HEK293 (cell line): ENCODE results near the gene POLD3.

Experiments used
- ATF2 ChIP-seq: fragments of 450-650 bp; formaldehyde crosslinking; IDR thresholded peaks from 2 replicates; pipeline ENCODE4 v1.5.1; 2016; ENCODE audit warnings: missing biosample characterization, missing genetic modification characterization, low read depth
- CTCF ChIP-seq: fragments of 450-650 bp; formaldehyde crosslinking; IDR thresholded peaks from 2 replicates; pipeline ENCODE4 v1.5.1; 2016; ENCODE audit warnings: missing biosample characterization, missing genetic modification characterization
- PBX3 ChIP-seq: sonication (generic); formaldehyde crosslinking; IDR thresholded peaks from 2 replicates; pipeline ENCODE4 v1.8.1; 2022; ENCODE audit warnings: mild to moderate bottlenecking, moderate library complexity, missing genetic modification reagents
- ZBTB7A ChIP-seq: fragments of 450-650 bp; formaldehyde crosslinking; IDR thresholded peaks from 2 replicates; pipeline ENCODE4 v1.5.1; 2016; ENCODE audit warnings: low read depth, missing biosample characterization, missing genetic modification characterization
- ZNF121 ChIP-seq: fragments of 450-650 bp; formaldehyde crosslinking; IDR thresholded peaks from 2 replicates; pipeline ENCODE4 v1.5.1; 2016; ENCODE audit warnings: missing biosample characterization, missing genetic modification characterization
- ZNF302 ChIP-seq: fragments of 450-650 bp; formaldehyde crosslinking; IDR thresholded peaks from 2 replicates; pipeline ENCODE4 v1.5.1; 2016; ENCODE audit warnings: missing biosample characterization, missing genetic modification characterization, low read depth
- ZNF398 ChIP-seq: fragments of 450-650 bp; formaldehyde crosslinking; IDR thresholded peaks from 2 replicates; pipeline ENCODE4 v1.5.1; 2017; ENCODE audit warnings: missing biosample characterization, missing genetic modification characterization
- ZNF792 ChIP-seq: fragments of 450-650 bp; formaldehyde crosslinking; IDR thresholded peaks from 2 replicates; pipeline ENCODE4 v1.5.1; 2016; ENCODE audit warnings: missing biosample characterization, missing genetic modification characterization

- no peak for TF ChIP-seq ZNF398
- no peak for TF ChIP-seq ZNF792
- no peak for TF ChIP-seq PBX3 (CRISPR knock-in tag)
- no peak for TF ChIP-seq ATF2 (tag by site-specific recombination)
- no peak for TF ChIP-seq ZBTB7A
- no peak for TF ChIP-seq ZNF302
- no peak for TF ChIP-seq ZNF121 (tag by site-specific recombination)
- no peak for TF ChIP-seq CTCF
Measured at GRCh38 chr11:74641905-74642304, 49.5 kb downstream of the POLD3 start.
